ENCODE data around the gene RCE1. TPM values are rescaled to one million over a fixed set of nuclear protein-coding genes. Genes with fewer than 3 reads are reported as not detected.

Gene RCE1
- total and polyA plus RNA-seq, 2 experiments from 2014 or later, result 19.8 to 41.4 TPM

- Histone ChIP-seq H2AFZ (no peak overlapping the region), H3K79me2 (peaks cover 31% of the 10 kb centered on the region), H3K27me3 (no peaks in the 10 kb centered on the region), H3K9me2 (replicated peaks; ENCODE audit: insufficient read depth) (no peaks in the 10 kb centered on the region), H3K4me2 (no peak overlapping the region), H3K4me3 (no peak overlapping the region), H3K9me3 (ENCODE audit: low read depth) (no peaks in the 10 kb centered on the region), H3K27ac (no peak overlapping the region), H4K20me1 (ENCODE audit: insufficient read depth, poor library complexity, severe bottlenecking) (peaks cover 6% of the 10 kb centered on the region), H3K4me1 (ENCODE audit: insufficient read depth) (peaks cover 14% of the 10 kb centered on the region), H3K36me3 (replicated peaks; ENCODE audit: insufficient read depth, low read depth) (no peaks in the 10 kb centered on the region)
- 94% methylated on average over 4 of the region's 4 CpGs for WGBS (ENCODE audit: low lambda C conversion rate, missing lambda C conversion rate)
- no peak for DNase-seq (ENCODE audit: low spot score)
- TF ChIP-seq, protein P1, sequence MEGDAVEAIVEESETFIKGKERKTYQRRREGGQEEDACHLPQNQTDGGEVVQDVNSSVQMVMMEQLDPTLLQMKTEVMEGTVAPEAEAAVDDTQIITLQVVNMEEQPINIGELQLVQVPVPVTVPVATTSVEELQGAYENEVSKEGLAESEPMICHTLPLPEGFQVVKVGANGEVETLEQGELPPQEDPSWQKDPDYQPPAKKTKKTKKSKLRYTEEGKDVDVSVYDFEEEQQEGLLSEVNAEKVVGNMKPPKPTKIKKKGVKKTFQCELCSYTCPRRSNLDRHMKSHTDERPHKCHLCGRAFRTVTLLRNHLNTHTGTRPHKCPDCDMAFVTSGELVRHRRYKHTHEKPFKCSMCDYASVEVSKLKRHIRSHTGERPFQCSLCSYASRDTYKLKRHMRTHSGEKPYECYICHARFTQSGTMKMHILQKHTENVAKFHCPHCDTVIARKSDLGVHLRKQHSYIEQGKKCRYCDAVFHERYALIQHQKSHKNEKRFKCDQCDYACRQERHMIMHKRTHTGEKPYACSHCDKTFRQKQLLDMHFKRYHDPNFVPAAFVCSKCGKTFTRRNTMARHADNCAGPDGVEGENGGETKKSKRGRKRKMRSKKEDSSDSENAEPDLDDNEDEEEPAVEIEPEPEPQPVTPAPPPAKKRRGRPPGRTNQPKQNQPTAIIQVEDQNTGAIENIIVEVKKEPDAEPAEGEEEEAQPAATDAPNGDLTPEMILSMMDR (IDR thresholded peaks at IDR 0.05; ENCODE audit: poor library complexity), result no peak
- no peak for TF ChIP-seq EZH2phosphoT487 (IDR thresholded peaks at IDR 0.05; ENCODE audit: low read depth, severe bottlenecking, unreplicated experiment)
- no peak for TF ChIP-seq EZH2 (IDR thresholded peaks at IDR 0.05; ENCODE audit: borderline replicate concordance)
Measured at GRCh38 chr11:66846671-66847091, 3.4 kb downstream of the RCE1 start.

GRCh38 chr11:66847461-66848232, 4.4 kb downstream of the RCE1 start:
- H3K4me2 ChIP-seq, result no peak overlapping the region
- H3K27me3 ChIP-seq, result no peaks in the 10 kb centered on the region
- H3K4me1 ChIP-seq (ENCODE audit: insufficient read depth), result peaks cover 7% of the 10 kb centered on the region
- no peaks in the 10 kb centered on the region for H3K36me3 ChIP-seq (replicated peaks; ENCODE audit: insufficient read depth, low read depth)
- TF ChIP-seq, protein P1 (IDR thresholded peaks at IDR 0.05; ENCODE audit: poor library complexity), result no peak
- no peak overlapping the region for H3K4me3 ChIP-seq
- no peaks in the 10 kb centered on the region for H4K20me1 ChIP-seq (ENCODE audit: insufficient read depth, poor library complexity, severe bottlenecking)
- peaks cover 21% of the 10 kb centered on the region for H3K79me2 ChIP-seq
- no peak overlapping the region for H3K27ac ChIP-seq
- DNase-seq (ENCODE audit: low spot score), result no peak
- H3K9me3 ChIP-seq (ENCODE audit: low read depth), result no peaks in the 10 kb centered on the region
- H2AFZ ChIP-seq, result no peak overlapping the region
- WGBS (ENCODE audit: low lambda C conversion rate, missing lambda C conversion rate), result 95% methylated on average over 14 of the region's 14 CpGs
- H3K9me2 ChIP-seq (replicated peaks; ENCODE audit: insufficient read depth), result no peaks in the 10 kb centered on the region

- TF ChIP-seq, protein P1 (IDR thresholded peaks at IDR 0.05; ENCODE audit: poor library complexity), result no peak
- no peak for TF ChIP-seq EZH2phosphoT487 (IDR thresholded peaks at IDR 0.05; ENCODE audit: low read depth, severe bottlenecking, unreplicated experiment)
- TF ChIP-seq EZH2 (IDR thresholded peaks at IDR 0.05; ENCODE audit: borderline replicate concordance), result no peak
- Histone ChIP-seq H3K27ac (no peak overlapping the region), H3K36me3 (replicated peaks; ENCODE audit: insufficient read depth, low read depth) (no peaks in the 10 kb centered on the region)
Measured at GRCh38 chr11:66848671-66849500, 5.6 kb downstream of the RCE1 start.

More at GRCh38 chr11:66848671-66849500, 5.6 kb downstream of the RCE1 start:
- Histone ChIP-seq H2AFZ (no peak overlapping the region), H3K9me2 (replicated peaks; ENCODE audit: insufficient read depth) (no peaks in the 10 kb centered on the region), H3K4me3 (no peak overlapping the region), H4K20me1 (ENCODE audit: insufficient read depth, poor library complexity, severe bottlenecking) (no peaks in the 10 kb centered on the region), H3K27me3 (no peaks in the 10 kb centered on the region), H3K4me1 (ENCODE audit: insufficient read depth) (peaks cover 7% of the 10 kb centered on the region), H3K4me2 (no peak overlapping the region), H3K79me2 (peaks cover 12% of the 10 kb centered on the region), H3K9me3 (ENCODE audit: low read depth) (no peaks in the 10 kb centered on the region)
- DNase-seq (ENCODE audit: low spot score), result no peak
- WGBS (ENCODE audit: low lambda C conversion rate, missing lambda C conversion rate), result 94% methylated on average over 28 of the region's 28 CpGs
